ENCODE measurements around the gene TOP3B.

- no peak for TF ChIP-seq POLR2AphosphoS5 (IDR thresholded peaks at IDR 0.05; ENCODE audit: low read depth, low read length)
- no peak for TF ChIP-seq SIN3A (IDR thresholded peaks at IDR 0.05; ENCODE audit: borderline replicate concordance, insufficient read depth, low read length)
Measured at GRCh38 chr22:21963286-21963685, 19.3 kb downstream of the TOP3B start.
